HG02970 (cell line): ENCODE data around the gene RABEP1.
A peak's percentile ranks its signal among the peaks of the same experiment; 100 is the strongest.
"Not testable (repeated sequence)": the region's sequence is repeated elsewhere in the genome, so short reads cannot be mapped to it uniquely, and the experiment has no call there.

ENCODE experiments used
- ATAC-seq: cut with Tn5 transposase; IDR thresholded peaks from one replicate; pipeline ENCODE4 v1.9.1; 2021; ENCODE audit warnings: mild to moderate bottlenecking, moderate library complexity, moderate number of reproducible peaks; ENCODE audit not compliant: unreplicated experiment, low FRiP score

Gene RABEP1

GRCh38 chr17:5418858-5419355 is 136.8 kb downstream of the RABEP1 start:
- ATAC-seq, result peak; percentile 41

DNA sequence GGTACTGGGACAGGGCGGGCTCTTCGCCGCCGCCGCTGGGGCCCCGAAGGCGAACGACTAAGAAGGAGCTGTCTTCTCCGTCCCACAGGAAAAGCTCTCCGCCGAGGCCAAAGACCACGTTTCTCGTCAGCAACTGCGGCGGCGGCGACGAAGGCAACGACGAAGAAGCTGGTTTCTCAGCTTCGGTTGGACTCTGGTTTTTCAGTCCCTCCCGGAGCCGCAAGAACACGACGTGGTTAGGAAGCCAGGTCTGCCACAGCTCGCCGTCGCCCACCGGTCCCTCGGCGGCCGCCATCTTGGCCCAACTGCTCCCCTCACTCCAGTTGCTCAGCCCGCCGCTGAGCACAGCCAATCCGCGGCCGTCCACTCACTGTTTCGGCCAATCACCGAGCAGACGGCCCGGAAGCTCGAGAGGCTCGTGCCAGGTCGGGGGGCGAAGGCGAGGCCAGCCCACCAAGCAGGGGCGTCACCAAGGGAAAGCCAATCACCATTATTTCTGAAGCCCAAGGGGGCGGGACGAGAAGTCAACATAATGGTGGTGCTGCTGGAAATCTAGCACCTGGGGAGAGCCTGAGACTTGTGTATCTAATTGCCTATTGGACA is 137.4 kb downstream of the RABEP1 start, which contains the start of gene NUP88:
NUP88 (minus strand) TSS at position 307 of the 603 bp plus-strand sequence; CDS start at position 295, 12 bp downstream.
- ATAC-seq, result peak; percentile 92

DNA sequence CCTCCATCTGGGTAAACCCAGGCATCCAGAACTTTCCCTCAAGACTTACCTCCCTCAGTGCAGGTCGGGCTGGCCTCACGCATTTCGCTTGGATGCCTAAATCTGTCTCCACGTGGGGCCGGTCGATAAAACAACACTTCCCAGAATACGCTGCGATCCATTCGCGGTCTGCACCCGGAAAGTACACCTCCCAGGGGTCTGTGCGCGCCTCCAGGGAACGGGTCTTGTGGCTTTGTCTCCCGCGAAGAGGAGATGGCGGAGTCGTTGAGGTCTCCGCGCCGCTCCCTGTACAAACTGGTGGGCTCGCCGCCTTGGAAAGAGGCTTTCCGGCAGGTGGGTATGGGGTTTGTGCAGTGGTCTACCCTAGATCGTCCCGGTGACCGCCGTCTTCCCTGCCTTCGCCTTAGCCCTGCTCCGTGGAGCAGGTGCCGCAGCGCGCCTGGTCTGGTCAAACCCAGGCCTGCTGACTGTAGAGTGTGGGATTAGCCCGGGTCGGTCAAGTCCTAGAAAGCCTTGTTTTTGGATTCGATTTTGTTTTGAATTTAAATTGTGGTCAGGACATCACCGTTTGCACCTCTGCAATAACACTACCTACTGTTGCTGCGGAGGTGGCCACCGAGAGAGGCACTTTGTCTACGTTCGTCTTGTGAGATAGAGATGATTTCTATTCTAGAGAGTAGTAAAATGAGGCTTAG is 138.0 kb downstream of the RABEP1 start, which contains the start of gene RPAIN:
RPAIN (plus strand) TSS at position 224 of the 695 bp plus-strand sequence; CDS start at position 253, 29 bp downstream.
- peak; percentile 49 for ATAC-seq

- no peak for ATAC-seq
These were observed 140.4 kb downstream of the RABEP1 start for GRCh38 chr17:5422505-5422904.

DNA sequence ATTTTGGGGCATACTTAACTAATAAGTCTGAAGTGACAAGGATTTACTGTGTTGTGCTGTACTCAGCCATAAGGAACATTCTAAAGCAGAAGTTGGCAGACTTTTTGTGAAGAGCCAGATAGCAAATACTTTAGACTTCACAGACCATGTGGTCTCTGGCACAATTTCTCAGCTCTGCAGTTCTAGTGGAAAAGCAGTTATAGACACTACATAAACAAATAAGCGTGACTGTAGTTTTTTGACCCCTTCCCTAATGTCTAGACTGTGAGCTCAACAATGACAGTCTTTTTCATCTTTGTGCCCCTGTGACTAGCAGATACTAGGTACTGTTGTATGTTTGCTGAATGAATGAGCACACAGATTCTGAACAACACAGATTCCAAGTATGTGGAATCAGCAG is 142.8 kb downstream of the RABEP1 start:
- ATAC-seq, result no peak

- ATAC-seq, result no peak
These were observed 143.7 kb downstream of the RABEP1 start for GRCh38 chr17:5425826-5426225.

DNA sequence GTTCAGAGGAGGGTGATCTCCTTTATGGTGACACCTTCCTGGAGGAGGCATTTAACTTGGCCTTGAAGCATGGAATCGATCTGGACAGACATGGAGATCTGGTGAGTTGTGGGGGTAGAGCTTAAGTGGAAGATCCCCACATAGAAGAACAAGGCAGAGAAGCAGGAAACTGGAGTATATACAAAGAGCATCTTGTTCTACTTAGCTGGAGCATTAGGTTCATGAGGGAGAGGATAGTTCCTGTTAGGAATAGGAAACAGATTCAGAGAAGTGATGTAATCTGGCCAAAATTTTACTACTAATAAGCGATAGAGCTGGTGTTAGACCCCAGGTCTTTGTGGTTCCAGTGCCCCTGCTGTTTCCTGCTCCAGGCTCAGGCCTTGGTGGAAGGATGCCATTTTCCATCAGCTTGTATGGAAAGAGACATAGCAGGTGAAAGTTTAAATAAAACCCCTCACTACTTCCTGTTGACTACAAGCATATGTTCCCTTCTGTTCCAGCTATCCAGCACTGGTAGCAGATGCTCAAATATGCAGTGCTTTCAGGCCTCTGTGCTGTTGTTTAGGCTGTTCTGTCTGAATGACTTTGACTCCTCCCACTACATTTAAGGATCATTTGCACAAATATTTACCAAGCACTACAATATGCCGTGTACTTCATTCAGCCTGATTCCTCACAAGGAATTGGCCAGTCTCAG is 147.3 kb downstream of the RABEP1 start:
- ATAC-seq, result no peak

DNA sequence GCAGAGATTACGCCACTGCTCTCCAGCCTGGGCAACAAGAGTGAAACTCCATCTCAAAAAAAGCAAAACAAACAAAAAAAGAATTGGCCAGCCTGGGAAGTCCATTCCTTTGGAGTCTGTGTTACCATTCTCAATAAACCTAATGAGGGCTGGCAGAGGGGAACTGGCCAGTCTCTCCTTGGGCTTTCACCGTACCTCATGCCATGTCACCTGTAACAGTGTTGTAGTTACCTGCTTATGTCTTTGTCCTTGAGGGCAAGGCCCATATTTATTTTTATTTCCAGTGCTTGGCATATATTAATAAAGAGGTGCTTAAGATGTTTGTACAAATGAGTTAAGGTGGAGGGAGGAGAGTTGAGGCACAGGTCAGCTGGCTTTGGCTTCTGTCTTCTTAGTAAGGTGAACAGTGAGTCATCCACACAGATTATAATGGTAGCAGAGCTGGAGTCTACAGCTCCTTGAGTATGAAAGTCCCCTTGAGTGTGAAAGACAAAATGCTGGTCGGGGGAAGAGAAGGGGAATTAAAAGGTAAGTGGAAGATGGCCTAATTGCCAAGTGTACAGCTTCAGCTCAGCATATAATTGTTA is 148.4 kb downstream of the RABEP1 start:
- no peak for ATAC-seq

- ATAC-seq, result not testable (repeated sequence)
These were observed 149.2 kb downstream of the RABEP1 start for GRCh38 chr17:5431234-5431633.

GRCh38 chr17:5431949-5432556 is 150.0 kb downstream of the RABEP1 start:
- ATAC-seq, result no peak

DNA sequence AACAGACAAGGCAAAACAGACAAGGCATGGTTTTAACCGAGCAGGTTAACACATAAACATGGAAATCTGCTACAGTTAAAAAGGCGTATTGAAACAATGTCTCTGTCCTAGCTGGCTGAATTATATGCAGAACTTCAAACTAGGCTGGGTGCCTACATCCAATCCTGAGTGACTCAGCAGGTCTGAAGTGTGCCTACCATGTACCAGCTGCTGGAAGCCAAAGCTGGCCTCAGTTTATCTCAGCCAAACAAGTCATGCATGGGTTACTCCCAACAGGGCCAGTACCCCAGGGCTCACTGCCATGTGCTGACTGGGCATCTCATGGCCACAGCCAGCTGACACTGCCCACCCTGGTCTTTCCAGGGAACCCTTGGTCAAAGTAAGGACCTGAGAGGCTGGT is 152.9 kb downstream of the RABEP1 start:
- ATAC-seq, result no peak
